ENCODE measurements around the gene ADAMTS5.

ADAMTS5 gene

GRCh38 chr21:26883768-26884167 is 83.1 kb downstream of the ADAMTS5 start:
- no peak for DNase-seq
- H3K27ac ChIP-seq (ENCODE audit: low read depth, low read length) = no peak overlapping the region
- no peaks in the 10 kb centered on the region for H3K4me1 ChIP-seq (ENCODE audit: control insufficient read depth in 1 of 2, insufficient read depth in 2 of 2, low read length in 2 of 2)
- no peak overlapping the region for H3K4ac ChIP-seq (ENCODE audit: low read depth, low read length)
- no peak overlapping the region for H2AK5ac ChIP-seq (ENCODE audit: low read length)
- no CpG with 5 or more reads among the region's 2 CpGs for WGBS (ENCODE audit: extremely low coverage, insufficient coverage, insufficient read length)
- H3K9ac ChIP-seq (ENCODE audit: low read length) = no peak overlapping the region
- no peak overlapping the region for H3K4me3 ChIP-seq (ENCODE audit: low read depth, low read length)
- H3K23ac ChIP-seq (ENCODE audit: low read length) = no peak overlapping the region
- no peak overlapping the region for H4K8ac ChIP-seq (ENCODE audit: low read depth, low read length)
- H4K12ac ChIP-seq (ENCODE audit: low read depth, low read length) = no peak overlapping the region
- H2BK120ac ChIP-seq (ENCODE audit: insufficient read depth, low read length, poor library complexity) = no peak overlapping the region
- no peak overlapping the region for H2BK5ac ChIP-seq (ENCODE audit: low read depth, low read length, poor library complexity)
- no peaks in the 10 kb centered on the region for H3K27me3 ChIP-seq (ENCODE audit: insufficient read depth, low read length)
- no peak overlapping the region for H3K4me2 ChIP-seq (ENCODE audit: low read length)
- no peak overlapping the region for H2BK12ac ChIP-seq (ENCODE audit: low read length)
- H4K91ac ChIP-seq (ENCODE audit: low read depth, low read length) = no peak overlapping the region
- no peaks in the 10 kb centered on the region for H3K9me3 ChIP-seq (ENCODE audit: insufficient read depth, low read depth, low read length)
- no peak overlapping the region for H2AFZ ChIP-seq (ENCODE audit: insufficient read depth, low read length, poor library complexity)
- no peaks in the 10 kb centered on the region for H3K79me2 ChIP-seq (ENCODE audit: control insufficient read depth, insufficient read depth, low read length, poor library complexity)
- H3K18ac ChIP-seq (ENCODE audit: low read length) = no peak overlapping the region
- no peaks in the 10 kb centered on the region for H3K79me1 ChIP-seq (ENCODE audit: low read length)
- no peaks in the 10 kb centered on the region for H3K36me3 ChIP-seq (ENCODE audit: control insufficient read depth in 1 of 2, insufficient read depth in 2 of 2, low read length in 2 of 2)
- H3K14ac ChIP-seq (ENCODE audit: low read length) = no peak overlapping the region

- H3K4me1 ChIP-seq (ENCODE audit: control insufficient read depth in 1 of 2, insufficient read depth in 2 of 2, low read length in 2 of 2) = no peaks in the 10 kb centered on the region
- DNase-seq = peak in 1 of 2 donors; percentile 17
- H3K27me3 ChIP-seq (ENCODE audit: insufficient read depth, low read length) = no peaks in the 10 kb centered on the region
- H3K79me1 ChIP-seq (ENCODE audit: low read length) = no peaks in the 10 kb centered on the region
- no peak overlapping the region for H3K18ac ChIP-seq (ENCODE audit: low read length)
- H3K4me2 ChIP-seq (ENCODE audit: low read length) = no peak overlapping the region
- H2AFZ ChIP-seq (ENCODE audit: insufficient read depth, low read length, poor library complexity) = no peak overlapping the region
- no peak overlapping the region for H2BK5ac ChIP-seq (ENCODE audit: low read depth, low read length, poor library complexity)
- no peak overlapping the region for H2BK120ac ChIP-seq (ENCODE audit: insufficient read depth, low read length, poor library complexity)
- no peak overlapping the region for H2BK12ac ChIP-seq (ENCODE audit: low read length)
- H3K9me3 ChIP-seq (ENCODE audit: insufficient read depth, low read depth, low read length) = no peaks in the 10 kb centered on the region
- H3K36me3 ChIP-seq (ENCODE audit: control insufficient read depth in 1 of 2, insufficient read depth in 2 of 2, low read length in 2 of 2) = no peaks in the 10 kb centered on the region
- no CpG with 5 or more reads among the region's 4 CpGs for WGBS (ENCODE audit: extremely low coverage, insufficient coverage, insufficient read length)
- H4K8ac ChIP-seq (ENCODE audit: low read depth, low read length) = no peak overlapping the region
- no peak overlapping the region for H2AK5ac ChIP-seq (ENCODE audit: low read length)
- no peak overlapping the region for H3K4ac ChIP-seq (ENCODE audit: low read depth, low read length)
- H4K91ac ChIP-seq (ENCODE audit: low read depth, low read length) = no peak overlapping the region
- H3K23ac ChIP-seq (ENCODE audit: low read length) = no peak overlapping the region
- no peak overlapping the region for H3K9ac ChIP-seq (ENCODE audit: low read length)
- H3K79me2 ChIP-seq (ENCODE audit: control insufficient read depth, insufficient read depth, low read length, poor library complexity) = no peaks in the 10 kb centered on the region
- no peak overlapping the region for H3K4me3 ChIP-seq (ENCODE audit: low read depth, low read length)
- H4K12ac ChIP-seq (ENCODE audit: low read depth, low read length) = no peak overlapping the region
- no peak overlapping the region for H3K27ac ChIP-seq (ENCODE audit: low read depth, low read length)
- H3K14ac ChIP-seq (ENCODE audit: low read length) = no peak overlapping the region
Observed at GRCh38 chr21:26881504-26882228, 85.2 kb downstream of the ADAMTS5 start.

DNA sequence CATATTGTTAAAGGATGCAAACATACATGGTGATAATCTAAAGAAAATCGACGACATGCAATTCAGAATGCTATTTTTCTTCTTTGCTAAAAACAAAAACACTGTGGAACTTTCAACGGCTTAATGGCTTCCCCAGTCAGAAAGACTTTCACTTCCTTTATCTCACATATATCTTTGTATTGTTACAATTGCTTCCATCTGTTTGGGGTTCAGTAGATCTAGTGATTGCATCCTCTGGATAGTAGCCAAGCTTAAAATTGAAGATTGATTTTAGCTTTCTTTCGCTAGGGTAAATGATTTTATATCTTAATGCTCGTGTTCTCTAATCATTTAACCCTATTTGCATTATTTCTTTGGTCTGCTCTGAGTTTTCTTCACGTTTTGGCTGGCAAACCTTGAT is 89.9 kb downstream of the ADAMTS5 start:
- H3K27ac ChIP-seq (ENCODE audit: low read depth, low read length) = no peak overlapping the region
- H3K36me3 ChIP-seq (ENCODE audit: control insufficient read depth in 1 of 2, insufficient read depth in 2 of 2, low read length in 2 of 2) = no peaks in the 10 kb centered on the region
- H2BK5ac ChIP-seq (ENCODE audit: low read depth, low read length, poor library complexity) = no peak overlapping the region
- peaks cover under 1% of the 10 kb centered on the region for H3K9me3 ChIP-seq (ENCODE audit: insufficient read depth, low read depth, low read length)
- H3K14ac ChIP-seq (ENCODE audit: low read length) = no peak overlapping the region
- H4K12ac ChIP-seq (ENCODE audit: low read depth, low read length) = no peak overlapping the region
- H3K4me3 ChIP-seq (ENCODE audit: low read depth, low read length) = no peak overlapping the region
- no peak overlapping the region for H2AK5ac ChIP-seq (ENCODE audit: low read length)
- H4K91ac ChIP-seq (ENCODE audit: low read depth, low read length) = no peak overlapping the region
- H4K8ac ChIP-seq (ENCODE audit: low read depth, low read length) = no peak overlapping the region
- no peak overlapping the region for H3K18ac ChIP-seq (ENCODE audit: low read length)
- H3K23ac ChIP-seq (ENCODE audit: low read length) = no peak overlapping the region
- no peak overlapping the region for H3K4me2 ChIP-seq (ENCODE audit: low read length)
- no CpG with 5 or more reads among the region's 6 CpGs for WGBS (ENCODE audit: extremely low coverage, insufficient coverage, insufficient read length)
- H3K27me3 ChIP-seq (ENCODE audit: insufficient read depth, low read length) = no peaks in the 10 kb centered on the region
- H2BK120ac ChIP-seq (ENCODE audit: insufficient read depth, low read length, poor library complexity) = no peak overlapping the region
- H2BK12ac ChIP-seq (ENCODE audit: low read length) = no peak overlapping the region
- H3K79me2 ChIP-seq (ENCODE audit: control insufficient read depth, insufficient read depth, low read length, poor library complexity) = no peaks in the 10 kb centered on the region
- no peak overlapping the region for H2AFZ ChIP-seq (ENCODE audit: insufficient read depth, low read length, poor library complexity)
- DNase-seq = no peak
- H3K79me1 ChIP-seq (ENCODE audit: low read length) = no peaks in the 10 kb centered on the region
- no peak overlapping the region for H3K9ac ChIP-seq (ENCODE audit: low read length)
- no peaks in the 10 kb centered on the region for H3K4me1 ChIP-seq (ENCODE audit: control insufficient read depth in 1 of 2, insufficient read depth in 2 of 2, low read length in 2 of 2)
- H3K4ac ChIP-seq (ENCODE audit: low read depth, low read length) = no peak overlapping the region

- no peaks in the 10 kb centered on the region for H3K27me3 ChIP-seq (ENCODE audit: insufficient read depth, low read length)
- no peaks in the 10 kb centered on the region for H3K36me3 ChIP-seq (ENCODE audit: control insufficient read depth in 1 of 2, insufficient read depth in 2 of 2, low read length in 2 of 2)
- H3K4me3 ChIP-seq (ENCODE audit: low read depth, low read length) = no peak overlapping the region
Observed at GRCh38 chr21:26874347-26874746, 92.5 kb downstream of the ADAMTS5 start.

More at GRCh38 chr21:26874347-26874746, 92.5 kb downstream of the ADAMTS5 start:
- H3K14ac ChIP-seq (ENCODE audit: low read length) = no peak overlapping the region
- no peaks in the 10 kb centered on the region for H3K4me1 ChIP-seq (ENCODE audit: control insufficient read depth in 1 of 2, insufficient read depth in 2 of 2, low read length in 2 of 2)
- H3K4me2 ChIP-seq (ENCODE audit: low read length) = no peak overlapping the region
- H3K9me3 ChIP-seq (ENCODE audit: insufficient read depth, low read depth, low read length) = peaks cover 2% of the 10 kb centered on the region
- no CpG with 5 or more reads among the region's 1 CpG for WGBS (ENCODE audit: extremely low coverage, insufficient coverage, insufficient read length)
- H3K4ac ChIP-seq (ENCODE audit: low read depth, low read length) = no peak overlapping the region
- no peak overlapping the region for H2AFZ ChIP-seq (ENCODE audit: insufficient read depth, low read length, poor library complexity)
- H3K18ac ChIP-seq (ENCODE audit: low read length) = no peak overlapping the region
- H2BK5ac ChIP-seq (ENCODE audit: low read depth, low read length, poor library complexity) = no peak overlapping the region
- no peak overlapping the region for H2BK12ac ChIP-seq (ENCODE audit: low read length)
- no peak for DNase-seq
- no peaks in the 10 kb centered on the region for H3K79me2 ChIP-seq (ENCODE audit: control insufficient read depth, insufficient read depth, low read length, poor library complexity)
- no peak overlapping the region for H3K9ac ChIP-seq (ENCODE audit: low read length)
- no peak overlapping the region for H3K23ac ChIP-seq (ENCODE audit: low read length)
- no peak overlapping the region for H2AK5ac ChIP-seq (ENCODE audit: low read length)
- no peak overlapping the region for H4K91ac ChIP-seq (ENCODE audit: low read depth, low read length)
- no peak overlapping the region for H3K27ac ChIP-seq (ENCODE audit: low read depth, low read length)
- H3K79me1 ChIP-seq (ENCODE audit: low read length) = no peaks in the 10 kb centered on the region
- H4K12ac ChIP-seq (ENCODE audit: low read depth, low read length) = no peak overlapping the region
- H2BK120ac ChIP-seq (ENCODE audit: insufficient read depth, low read length, poor library complexity) = no peak overlapping the region
- no peak overlapping the region for H4K8ac ChIP-seq (ENCODE audit: low read depth, low read length)

Measured in trophoblast cell (in vitro differentiated cells and primary cell).